Small intestine (tissue), 7 donors: ENCODE results near the gene GRIK4. TPM values are rescaled to one million over a fixed set of nuclear protein-coding genes. Genes with fewer than 3 reads are reported as not detected.

ENCODE experiments used
- DNase-seq, 2 donors: peaks; one replicate each; pipeline versions ENCODE4 v3.0.0 to v3.0.0-alpha.2; 2013
- FAIRE-seq: peaks from 2 replicates; lab custom pipeline; 2012; peaks lifted over from hg19 to GRCh38; lab: Jason Lieb, UNC
- H3K27ac ChIP-seq, 3 donors: one replicate each; pipeline ENCODE4 v1.5.1; 2013; ENCODE audit warnings: low read length in 2 of 3, mild to moderate bottlenecking in 2 of 3, control low read depth in 1 of 3, inconsistent platforms in 1 of 3, low read depth in 1 of 3, moderate library complexity in 1 of 3
- H3K27me3 ChIP-seq, 3 donors: one replicate each; pipeline ENCODE4 v1.6.1; 2013; ENCODE audit warnings: low read length in 3 of 3, inconsistent platforms in 1 of 3; ENCODE audit not compliant: control insufficient read depth in 3 of 3, insufficient read depth in 3 of 3
- H3K36me3 ChIP-seq, 3 donors: one replicate each; pipeline ENCODE4 v1.6.1; 2013; ENCODE audit warnings: low read length in 3 of 3, inconsistent platforms in 1 of 3, low read depth in 1 of 3, mild to moderate bottlenecking in 1 of 3, moderate library complexity in 1 of 3; ENCODE audit not compliant: control insufficient read depth in 3 of 3, insufficient read depth in 2 of 3
- H3K4me1 ChIP-seq, 3 donors: one replicate each; pipeline ENCODE4 v1.6.1; 2013; ENCODE audit warnings: low read length in 2 of 3, inconsistent platforms in 1 of 3, low read depth in 1 of 3, mild to moderate bottlenecking in 1 of 3, moderate library complexity in 1 of 3; ENCODE audit not compliant: control insufficient read depth in 3 of 3, insufficient read depth in 2 of 3
- H3K4me3 ChIP-seq, 3 donors: one replicate each; pipeline ENCODE4 v1.5.1; 2013; ENCODE audit warnings: low read length in 3 of 3, control low read depth in 1 of 3, inconsistent platforms in 1 of 3, low read depth in 1 of 3, mild to moderate bottlenecking in 1 of 3, moderate library complexity in 1 of 3
- H3K9me3 ChIP-seq, 2 donors: one replicate each; pipeline ENCODE4 v1.6.1; 2013; ENCODE audit warnings: low read depth in 1 of 2, low read length in 1 of 2; ENCODE audit not compliant: control insufficient read depth in 2 of 2, insufficient read depth in 1 of 2
- WGBS, 3 donors: extraction: QIAGEN DNeasy Blood & Tissue Kit; methylation state at CpG; one replicate each; pipeline ENCODE4 v1.1.7; 2013; 5-methylcytosine and 5-hydroxymethylcytosine counted together
- polyA plus RNA-seq, 4 donors: library from polyadenylated mRNA; stranded (reverse) in 3 of 4; unstranded in 1 of 4; fragments of 200-250 nt in 3 of 4; fragments of 120-200 nt in 1 of 4; gene quantifications; one replicate each; pipeline versions ENCODE4 v1.2.1 to v1.2.3, GENCODE V29; 2013
- donor health status: healthy with polysubstance abuse.
- donor health status: control.
- donor health status: control.
- donor health status: Bipolar disorder and iron deficiency.
- donor health status: healthy.

Gene GRIK4
- polyA plus RNA-seq, 4 donors = 0.15 to 1.4 (median 0.27) TPM; not detected in 1

DNA sequence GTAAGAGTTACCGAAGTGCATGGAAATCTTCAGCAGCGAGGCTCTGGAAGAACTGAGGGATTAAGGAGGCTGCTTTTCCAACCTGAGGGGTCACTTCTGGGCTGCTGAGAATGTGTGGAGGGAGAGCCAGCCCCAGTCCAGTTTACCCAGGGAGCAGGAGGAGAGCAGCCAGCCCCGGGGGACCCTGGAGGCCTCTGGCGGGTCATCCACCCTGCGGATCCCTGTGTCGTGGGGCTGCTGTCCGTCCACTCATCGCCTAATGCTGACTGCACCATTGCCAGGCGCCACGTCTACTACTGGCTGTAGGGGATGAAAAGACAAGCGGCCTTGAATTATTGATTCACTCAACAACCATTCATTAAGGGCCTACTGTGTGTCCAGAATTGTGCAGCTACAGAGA lies 283.6 kb downstream of the GRIK4 start:
- FAIRE-seq (no peak), DNase-seq (no peak)
- Histone ChIP-seq H3K9me3 (peaks cover 0 to 5% of the 10 kb centered on the region in 2 donors), H3K4me3 (no peak overlapping the region), H3K27me3 (peaks cover 0 to 2% (median 0%) of the 10 kb centered on the region in 3 donors), H3K4me1 (no peaks in the 10 kb centered on the region), H3K27ac (no peak overlapping the region), H3K36me3 (no peaks in the 10 kb centered on the region)
- WGBS, 3 donors = 82 to 96% (median 92%) methylated on average over 11 of the region's 11 CpGs

DNA sequence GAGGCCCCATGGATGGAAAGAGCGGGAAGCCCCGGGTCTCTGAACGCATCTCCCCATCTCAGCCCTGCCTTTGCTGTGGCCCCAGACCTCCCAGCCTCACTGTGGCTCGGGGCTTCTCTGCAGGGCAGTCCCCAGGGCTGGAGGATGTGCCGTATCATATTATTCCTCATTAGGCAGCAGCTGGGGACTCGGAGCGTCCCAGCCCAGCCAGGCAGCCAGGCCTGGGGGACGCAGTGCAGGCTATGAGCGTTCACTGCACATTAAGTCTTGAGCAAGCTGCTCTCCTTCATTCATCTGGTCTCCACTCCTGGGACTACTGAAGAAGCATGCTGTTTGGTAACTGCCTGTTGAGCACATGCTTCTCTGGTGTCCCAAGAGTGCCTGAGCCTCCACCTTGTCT lies 285.6 kb downstream of the GRIK4 start:
- Histone ChIP-seq H3K27ac (no peak overlapping the region), H3K36me3 (no peaks in the 10 kb centered on the region), H3K4me3 (no peak overlapping the region), H3K4me1 (no peaks in the 10 kb centered on the region), H3K27me3 (no peaks in the 10 kb centered on the region), H3K9me3 (peaks cover 0 to 2% of the 10 kb centered on the region in 2 donors)
- 76 to 92% (median 83%) methylated on average over 9 of the region's 9 CpGs for WGBS, 3 donors
- FAIRE-seq (no peak), DNase-seq (no peak)

DNA sequence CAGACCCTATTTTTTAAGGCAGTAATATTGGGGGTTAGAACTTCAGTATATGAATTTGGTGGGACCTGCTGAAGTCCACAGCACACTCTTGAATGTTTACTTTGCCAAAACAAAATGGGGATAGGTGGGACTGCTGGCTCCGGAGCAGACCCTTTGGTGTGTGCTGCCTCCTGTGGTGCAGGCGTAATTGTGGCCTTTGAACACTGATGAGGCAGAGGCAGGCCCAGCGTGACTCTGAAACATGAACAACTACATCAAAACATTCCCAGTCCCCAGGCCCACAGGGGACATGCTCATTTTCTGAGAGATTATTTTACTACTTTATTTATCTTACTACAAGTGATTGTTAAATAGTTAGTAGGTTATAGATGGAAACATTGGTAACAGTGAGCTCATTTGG lies 287.3 kb downstream of the GRIK4 start:
- H3K27ac ChIP-seq = no peak overlapping the region
- H3K27me3 ChIP-seq = no peaks in the 10 kb centered on the region
- no peaks in the 10 kb centered on the region for H3K9me3 ChIP-seq
- FAIRE-seq (no peak), DNase-seq (no peak)
- H3K4me1 ChIP-seq = no peaks in the 10 kb centered on the region
- no peak overlapping the region for H3K4me3 ChIP-seq
- WGBS, 3 donors = 72 to 75% (median 74%) methylated on average over 3 of the region's 3 CpGs
- H3K36me3 ChIP-seq = no peaks in the 10 kb centered on the region

DNA sequence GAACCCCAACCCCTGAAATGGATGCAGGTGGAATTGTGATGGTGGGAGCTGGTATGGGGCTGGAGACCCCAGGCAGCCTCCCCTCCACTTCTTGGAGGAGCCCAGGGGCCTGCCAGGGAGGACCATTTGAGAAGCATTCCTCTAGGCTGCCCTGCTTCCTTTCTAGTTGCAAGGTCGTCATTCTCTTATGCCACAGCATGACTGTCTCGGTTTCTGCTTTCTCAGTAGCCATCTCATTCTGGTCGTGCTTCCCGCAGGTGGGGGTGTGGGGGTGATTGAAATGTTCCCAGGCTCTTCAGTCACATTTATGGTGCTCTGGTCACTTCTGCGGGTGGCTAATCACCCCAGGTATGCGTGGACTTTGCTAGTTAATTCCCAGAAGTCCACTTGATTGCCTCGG lies 288.7 kb downstream of the GRIK4 start:
- WGBS, 3 donors = 67 to 78% (median 73%) methylated on average over 7 of the region's 7 CpGs
- Histone ChIP-seq H3K4me3 (no peak overlapping the region), H3K4me1 (no peaks in the 10 kb centered on the region), H3K27ac (no peak overlapping the region), H3K36me3 (no peaks in the 10 kb centered on the region), H3K9me3 (no peaks in the 10 kb centered on the region), H3K27me3 (no peaks in the 10 kb centered on the region)
- FAIRE-seq (no peak), DNase-seq (no peak)

DNA sequence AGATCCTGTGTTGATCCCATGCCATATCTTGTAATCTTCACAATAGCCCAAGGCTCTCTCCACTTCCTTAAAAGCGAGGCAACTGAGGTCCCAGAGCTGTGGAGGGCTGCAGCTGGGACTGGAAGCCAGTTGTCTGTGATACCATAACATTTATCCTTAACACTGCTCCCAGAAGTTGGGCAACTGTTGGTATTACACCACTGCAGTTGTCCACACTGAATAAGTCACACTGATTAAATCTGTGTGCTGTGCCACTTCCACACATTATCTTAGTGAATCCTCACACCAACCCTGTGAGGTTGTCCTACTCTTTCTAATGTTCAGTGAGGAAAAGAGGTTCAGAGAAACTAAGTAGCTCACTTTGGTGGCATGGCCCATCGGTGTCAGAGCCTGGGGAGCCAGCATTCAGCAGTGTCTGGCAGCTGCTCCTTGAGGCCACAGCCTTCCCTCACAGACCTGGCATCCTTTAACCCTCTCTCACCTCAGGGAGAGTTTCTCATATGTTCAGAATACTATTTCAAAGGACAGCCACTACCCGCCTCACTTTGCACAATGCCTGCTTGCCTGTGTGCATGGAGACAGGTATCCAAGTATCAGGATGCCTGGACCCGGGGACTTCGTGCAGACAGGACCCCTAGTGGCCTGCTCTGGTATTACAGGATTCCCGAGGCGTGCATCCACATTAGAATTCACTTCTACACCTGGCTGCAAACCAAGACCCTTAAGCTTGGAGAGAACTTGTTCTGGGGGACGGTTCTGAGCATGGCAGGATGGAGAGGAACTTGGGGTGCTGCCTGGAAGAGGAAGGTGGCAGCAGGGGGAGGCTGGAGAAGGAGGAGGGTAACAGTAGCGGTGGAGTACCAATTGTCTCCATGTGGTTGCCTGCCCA lies 290.5 kb downstream of the GRIK4 start:
- FAIRE-seq (no peak), DNase-seq (peak; percentile 61 to 76)
- Histone ChIP-seq H3K27me3 (peaks cover 0 to 3% (median under 1%) of the 10 kb centered on the region in 3 donors), H3K4me3 (no peak overlapping the region), H3K4me1 (no peaks in the 10 kb centered on the region), H3K27ac (no peak overlapping the region), H3K36me3 (no peaks in the 10 kb centered on the region), H3K9me3 (no peaks in the 10 kb centered on the region)
- 30 to 31% (median 30%) methylated on average over 9 of the region's 9 CpGs for WGBS, 3 donors

DNA sequence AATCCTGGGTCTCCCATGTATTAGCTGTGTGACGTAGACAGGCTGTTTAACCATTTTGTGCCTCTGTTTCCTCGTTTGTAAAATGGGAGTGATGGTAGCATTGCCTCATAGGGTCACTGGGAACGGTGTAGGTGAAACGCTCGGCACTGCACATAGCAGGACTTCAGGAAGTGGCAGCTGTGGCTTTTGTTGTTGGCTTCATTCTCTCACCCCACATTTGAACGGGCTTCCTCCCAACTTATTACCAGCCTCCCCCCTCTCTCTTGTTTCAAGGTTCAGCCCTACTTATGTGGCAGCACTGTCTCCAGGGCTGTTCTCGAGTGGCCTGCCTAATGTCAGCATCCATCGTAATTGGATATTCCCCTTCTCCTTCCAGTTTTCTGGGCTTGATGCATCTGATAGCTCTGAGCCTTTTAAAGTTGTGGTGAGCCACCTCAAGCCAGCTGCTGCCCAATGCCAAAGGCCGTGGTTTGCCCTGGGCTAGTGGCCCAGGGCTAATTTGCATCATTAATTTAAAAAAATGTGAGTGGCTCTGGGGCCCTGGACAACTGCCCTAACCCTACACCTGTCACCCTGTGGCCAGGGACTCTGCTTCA lies 294.5 kb downstream of the GRIK4 start:
- DNase-seq (no peak), FAIRE-seq (no peak)
- Histone ChIP-seq H3K9me3 (no peaks in the 10 kb centered on the region), H3K4me3 (no peak overlapping the region), H3K36me3 (no peaks in the 10 kb centered on the region), H3K4me1 (no peaks in the 10 kb centered on the region), H3K27ac (no peak overlapping the region), H3K27me3 (peaks cover 0 to 4% (median 3%) of the 10 kb centered on the region in 3 donors)
- 55 to 73% (median 67%) methylated on average over 9 of the region's 9 CpGs for WGBS, 3 donors

DNA sequence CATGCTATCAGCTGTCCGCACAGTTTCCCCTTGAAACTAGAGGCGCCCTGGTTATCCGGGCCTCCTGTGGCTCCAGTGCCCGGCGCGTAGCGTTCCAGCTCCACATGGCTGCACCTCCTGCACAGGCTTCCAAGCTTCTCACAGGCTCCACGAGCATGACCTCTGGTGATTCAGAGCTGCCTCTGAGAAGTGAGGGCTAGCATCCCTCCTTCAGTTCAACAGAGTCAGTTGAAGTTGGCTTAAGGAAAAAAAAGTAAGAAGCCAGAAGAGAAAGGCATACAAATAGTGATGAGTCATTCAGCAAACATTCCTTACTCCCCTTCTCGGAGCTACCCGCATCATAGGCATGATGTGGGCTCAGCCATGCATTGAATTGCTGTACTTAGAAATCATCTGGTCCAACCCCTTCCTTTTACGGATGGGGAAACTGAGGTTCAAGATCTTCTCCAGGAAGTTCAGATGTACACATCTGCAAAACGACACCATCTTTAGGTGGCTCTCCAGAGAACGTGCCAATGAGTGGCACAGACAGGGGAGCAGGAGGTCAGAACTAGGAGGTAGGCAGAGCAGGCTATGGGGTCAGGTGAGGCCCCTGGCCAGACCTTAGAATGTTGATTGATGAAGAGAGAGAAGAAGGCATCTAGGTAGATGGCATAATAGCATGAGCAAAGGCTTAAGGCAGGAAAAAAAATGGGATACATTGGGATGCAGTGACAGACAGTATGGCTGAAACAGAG lies 296.0 kb downstream of the GRIK4 start:
- Histone ChIP-seq H3K4me3 (no peak overlapping the region), H3K27ac (no peak overlapping the region), H3K36me3 (no peaks in the 10 kb centered on the region), H3K4me1 (no peaks in the 10 kb centered on the region), H3K27me3 (peaks cover 0 to 4% (median 3%) of the 10 kb centered on the region in 3 donors), H3K9me3 (no peaks in the 10 kb centered on the region)
- FAIRE-seq = no peak
- DNase-seq = no peak
- 76 to 77% (median 76%) methylated on average over 13 of the region's 13 CpGs for WGBS, 3 donors

DNA sequence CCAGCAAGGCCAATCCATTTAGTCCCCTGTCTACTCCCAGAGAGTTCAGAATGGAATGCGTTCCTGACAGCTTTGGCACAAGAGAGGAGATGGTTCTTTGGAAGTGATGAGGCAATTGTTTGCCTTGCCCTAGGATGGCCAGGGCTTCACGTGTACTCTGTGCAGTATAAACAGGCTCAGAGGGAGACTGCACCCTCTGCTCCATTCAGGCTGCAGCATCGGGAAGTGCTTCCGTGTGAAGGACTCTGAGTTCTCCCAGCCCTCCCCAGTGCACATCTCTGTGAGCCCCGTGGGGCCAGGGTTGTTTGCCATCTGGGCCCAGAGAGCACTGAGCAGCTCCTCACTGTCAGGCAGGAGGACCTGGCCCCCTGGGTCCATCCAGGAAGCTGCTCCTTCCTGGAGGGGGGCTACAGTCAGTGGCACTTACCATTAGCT lies 297.1 kb downstream of the GRIK4 start:
- H3K36me3 ChIP-seq = no peaks in the 10 kb centered on the region
- H3K27ac ChIP-seq = no peak overlapping the region
- H3K4me3 ChIP-seq = no peak overlapping the region
- 65 to 77% (median 69%) methylated on average over 5 of the region's 5 CpGs for WGBS, 3 donors
- no peaks in the 10 kb centered on the region for H3K9me3 ChIP-seq
- H3K27me3 ChIP-seq = peaks cover 0 to 4% (median 3%) of the 10 kb centered on the region in 3 donors
- FAIRE-seq = no peak
- H3K4me1 ChIP-seq = no peaks in the 10 kb centered on the region
- DNase-seq = no peak
